Psoas muscle (tissue), 8 donors: ENCODE results near the gene MRPL51. TPM values are rescaled to one million over a fixed set of nuclear protein-coding genes. Genes with fewer than 3 reads are reported as not detected.

Source experiments
- ATAC-seq, 4 donors: fragments of 200-7000 bp; cut with Tn5 transposase; one replicate each; pipeline ENCODE4 v1.9.1; 2020; ENCODE audit warnings: moderate library complexity in 3 of 4, mild to moderate bottlenecking in 2 of 4
- DNase-seq, 2 donors: peaks; one replicate each; pipeline ENCODE4 v3.0.0-alpha.2; 2020
- H3K27ac ChIP-seq: fragments of 200-600 bp; one replicate; pipeline ENCODE4 v1.8.0; 2022
- H3K27me3 ChIP-seq, 3 donors: fragments of 200-600 bp in 1 of 3; one replicate each; pipeline versions ENCODE4 v1.6.1 to v1.8.0; 2013 to 2022; ENCODE audit warnings: low read length in 2 of 3, mild to moderate bottlenecking in 2 of 3, moderate library complexity in 1 of 3; ENCODE audit not compliant: insufficient read depth in 3 of 3
- H3K36me3 ChIP-seq, 2 donors: fragments of 200-600 bp in 1 of 2; one replicate each; pipeline versions ENCODE4 v1.6.1 to v1.8.0; 2013 to 2022; ENCODE audit warnings: low read depth in 1 of 2, mild to moderate bottlenecking in 1 of 2, moderate library complexity in 1 of 2; ENCODE audit not compliant: insufficient read depth in 1 of 2
- H3K4me1 ChIP-seq: fragments of 200-600 bp; one replicate; pipeline ENCODE4 v1.8.0; 2022
- H3K4me3 ChIP-seq: fragments of 200-600 bp; one replicate; pipeline ENCODE4 v1.8.0; 2022; ENCODE audit warnings: mild to moderate bottlenecking
- H3K9me3 ChIP-seq: fragments of 200-600 bp; one replicate; pipeline ENCODE4 v1.8.0; 2022
- WGBS, 3 donors: extraction: QIAGEN DNeasy Blood & Tissue Kit; methylation state at CpG; one replicate each; pipeline versions ENCODE4 v1.1.6 to v1.1.7; 2013; 5-methylcytosine and 5-hydroxymethylcytosine counted together
- intact Hi-C, 2 donors: fragments of 100-400 bp; cut with DNase I; formaldehyde crosslinking; loops; one replicate each; pipeline versions ENCODE4 v1.11.0 to v1.14.2; 2022
- polyA plus RNA-seq, 3 donors: library from polyadenylated mRNA; stranded (reverse); fragments of 200-250 nt; gene quantifications; one replicate each; pipeline ENCODE4 v1.2.3, GENCODE V29; 2013
- total RNA-seq, 4 donors: library from RNA; stranded (reverse); fragmentation: NEBNext Ultra II Directional in 2 of 4; extraction: Animal tissue kit (Norgen Biotek cat#: 25700) in 2 of 4; gene quantifications; one replicate each; pipeline versions ENCODE4 v1.2.1 to v1.2.4, GENCODE V29; 2021 to 2023
- TF ChIP-seq, protein P1 (sequence below): fragments of 200-600 bp; IDR thresholded peaks from one replicate; pipeline ENCODE4 v1.8.0; 2022; ENCODE audit warnings: antibody characterized with exemption
- donor health status: healthy with polysubstance abuse.
- donor health status: DM: no; HTN: no; CAD: no; lungs with moderate emphysema.
- donor health status: Bipolar disorder and iron deficiency.
- donor health status: healthy.
- donor health status: DM: yes; HTN: yes; CAD: no.
- donor health status: DM: no; HTN: no; CAD: no.
- donor health status: DM: no; HTN: no; CAD: no.
- donor health status: DM: yes; HTN: yes; CAD: no.

MRPL51 gene
- total and polyA plus RNA-seq, 7 donors: 153 to 250 (median 203) TPM

DNA sequence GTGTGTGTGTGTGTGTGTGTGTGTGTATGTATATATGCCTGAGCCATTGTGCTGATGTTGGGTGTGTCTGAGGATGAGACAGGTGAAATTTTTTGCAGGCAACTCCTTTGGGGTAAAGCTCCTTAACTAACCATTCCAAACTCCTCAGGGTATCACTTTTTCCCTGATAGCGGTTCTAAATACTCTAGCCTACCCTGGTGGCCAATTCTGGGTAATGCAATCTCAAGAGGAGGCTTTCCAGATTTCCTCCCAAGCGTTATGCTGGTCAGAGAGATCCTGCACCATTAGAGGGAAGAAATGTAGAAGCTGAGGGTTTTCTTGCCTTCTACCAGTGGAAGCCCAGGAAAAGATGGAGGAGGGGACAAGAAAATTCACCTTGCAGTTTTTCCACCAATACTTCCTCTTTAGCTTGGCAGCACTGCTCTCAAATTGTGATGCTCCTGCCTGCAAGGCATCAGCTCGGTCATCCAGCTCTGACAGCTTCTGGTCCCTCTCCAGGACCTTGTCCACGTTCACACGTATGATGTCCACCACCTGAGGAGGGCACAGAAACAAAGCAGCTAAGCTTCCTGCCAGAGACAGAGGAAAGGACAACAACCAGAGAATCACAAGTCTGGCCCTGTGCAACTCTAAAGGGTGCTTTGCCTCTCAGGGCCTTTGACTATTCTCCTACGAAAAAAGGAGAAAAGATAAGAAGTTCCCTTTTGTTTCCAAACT, 27.4 kb downstream of the MRPL51 start:
- Histone ChIP-seq H3K27ac (peak overlapping the region; percentile 30), H3K4me1 (peaks cover 31% of the 10 kb centered on the region), H3K9me3 (no peaks in the 10 kb centered on the region), H3K36me3 (peaks cover 9 to 59% of the 10 kb centered on the region in 2 donors), H3K4me3 (no peak overlapping the region), H3K27me3 (no peaks in the 10 kb centered on the region)
- WGBS, 3 donors: 40 to 62% (median 41%) methylated on average over 6 of the region's 6 CpGs
- ATAC-seq (peak; percentile 50 to 58 (median 56)), DNase-seq (no peak)
- TF ChIP-seq, protein P1, sequence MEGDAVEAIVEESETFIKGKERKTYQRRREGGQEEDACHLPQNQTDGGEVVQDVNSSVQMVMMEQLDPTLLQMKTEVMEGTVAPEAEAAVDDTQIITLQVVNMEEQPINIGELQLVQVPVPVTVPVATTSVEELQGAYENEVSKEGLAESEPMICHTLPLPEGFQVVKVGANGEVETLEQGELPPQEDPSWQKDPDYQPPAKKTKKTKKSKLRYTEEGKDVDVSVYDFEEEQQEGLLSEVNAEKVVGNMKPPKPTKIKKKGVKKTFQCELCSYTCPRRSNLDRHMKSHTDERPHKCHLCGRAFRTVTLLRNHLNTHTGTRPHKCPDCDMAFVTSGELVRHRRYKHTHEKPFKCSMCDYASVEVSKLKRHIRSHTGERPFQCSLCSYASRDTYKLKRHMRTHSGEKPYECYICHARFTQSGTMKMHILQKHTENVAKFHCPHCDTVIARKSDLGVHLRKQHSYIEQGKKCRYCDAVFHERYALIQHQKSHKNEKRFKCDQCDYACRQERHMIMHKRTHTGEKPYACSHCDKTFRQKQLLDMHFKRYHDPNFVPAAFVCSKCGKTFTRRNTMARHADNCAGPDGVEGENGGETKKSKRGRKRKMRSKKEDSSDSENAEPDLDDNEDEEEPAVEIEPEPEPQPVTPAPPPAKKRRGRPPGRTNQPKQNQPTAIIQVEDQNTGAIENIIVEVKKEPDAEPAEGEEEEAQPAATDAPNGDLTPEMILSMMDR: peak; percentile 87
- intact Hi-C loops: loop anchor here (1.0 to 10.0 kb wide), 5 partner anchors 41 to 401 kb away; partner anchors contain the start of gene CD9 (in 1 of the 2)

DNA sequence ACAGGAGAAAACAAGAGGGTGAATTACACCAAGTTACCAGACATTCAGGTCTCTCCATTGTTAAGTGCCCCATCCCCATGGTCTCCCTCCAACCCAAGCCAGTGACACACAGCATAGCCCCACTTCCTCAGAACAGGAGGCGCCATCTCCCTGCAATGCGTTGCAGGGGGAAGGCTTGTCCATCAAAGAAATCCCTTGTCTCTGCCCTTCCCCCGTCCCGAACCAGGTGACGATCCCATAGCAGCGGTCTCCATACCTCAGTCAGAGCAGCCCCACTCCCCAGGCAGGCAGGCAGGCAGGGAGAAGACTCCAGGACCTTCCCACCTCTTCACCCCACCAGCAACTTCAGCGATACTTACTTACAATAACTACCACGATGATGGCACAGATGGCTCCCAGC, 28.5 kb downstream of the MRPL51 start:
- WGBS, 3 donors: 87 to 90% (median 90%) methylated on average over 8 of the region's 8 CpGs
- no peak for ATAC-seq

DNA sequence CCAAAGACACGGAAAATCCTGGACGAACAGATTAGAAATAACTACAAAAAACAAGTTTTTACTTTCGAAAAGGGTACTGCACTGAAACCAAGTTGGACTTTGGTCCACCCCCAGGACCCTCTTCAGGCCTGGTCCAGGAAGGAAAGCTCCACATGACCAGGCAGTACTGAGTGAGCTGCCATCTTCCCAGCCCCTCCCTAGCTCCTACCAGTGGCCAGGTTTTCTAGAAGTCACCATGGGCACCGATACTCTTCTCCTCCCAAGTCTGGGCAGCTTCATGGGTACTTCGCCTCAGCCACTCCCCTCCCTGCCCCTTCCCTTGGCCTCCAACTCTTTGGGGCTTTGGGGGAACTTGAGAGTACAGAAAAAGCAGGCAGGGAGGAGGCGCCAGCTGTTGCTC, 29.2 kb downstream of the MRPL51 start:
- TF ChIP-seq, protein P1: no peak
- DNase-seq: no peak
- intact Hi-C loops: loop anchor here (2.0 to 10.0 kb wide), 4 partner anchors 41 to 399 kb away; partner anchors contain the start of gene CD9 (in 1 of the 2)

More for the DNA sequence above, 28.5 kb downstream of the MRPL51 start:
- no peak overlapping the region for H3K27ac ChIP-seq
- intact Hi-C loops: loop anchor here (2.0 to 10.0 kb wide), 4 partner anchors 42 to 400 kb away; partner anchors contain the start of gene CD9 (in 1 of the 2)
- H3K4me3 ChIP-seq: no peak overlapping the region
- TF ChIP-seq, protein P1: no peak
- H3K27me3 ChIP-seq: no peaks in the 10 kb centered on the region
- H3K36me3 ChIP-seq: peaks cover 9 to 70% of the 10 kb centered on the region in 2 donors
- DNase-seq: no peak
- peaks cover 29% of the 10 kb centered on the region for H3K4me1 ChIP-seq
- H3K9me3 ChIP-seq: no peaks in the 10 kb centered on the region

DNA sequence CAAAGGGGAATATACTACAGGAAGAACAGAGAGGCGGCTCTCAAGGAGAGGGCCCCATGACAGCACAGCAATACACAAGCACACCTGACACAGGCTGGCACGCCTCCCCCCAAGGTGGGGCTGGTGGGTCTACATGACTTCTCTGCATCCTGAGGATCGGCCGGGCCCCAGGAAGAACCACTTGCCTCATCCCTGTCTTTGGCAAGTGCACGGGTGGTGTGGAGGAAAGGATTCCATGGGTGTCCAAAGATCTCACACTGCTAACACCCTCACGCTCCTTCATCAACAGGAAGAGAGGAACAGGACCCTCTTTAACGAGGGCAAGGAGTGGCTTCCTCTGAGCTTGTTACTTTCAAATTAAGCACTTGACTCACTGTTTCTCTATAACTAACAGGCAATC, 29.8 kb downstream of the MRPL51 start:
- ATAC-seq (no peak), DNase-seq (no peak)
- intact Hi-C loops: loop anchor here in 1 of 2 donors (5.0 to 10.0 kb wide), 3 partner anchors 131 to 398 kb away; partner anchors contain the start of gene CD9
- no peaks in the 10 kb centered on the region for H3K9me3 ChIP-seq
- 72 to 84% (median 75%) methylated on average over 7 of the region's 7 CpGs for WGBS, 3 donors
- no peaks in the 10 kb centered on the region for H3K27me3 ChIP-seq
- peaks cover 17% of the 10 kb centered on the region for H3K4me1 ChIP-seq
- peaks cover 9 to 83% of the 10 kb centered on the region in 2 donors for H3K36me3 ChIP-seq
- no peak overlapping the region for H3K4me3 ChIP-seq
- peak overlapping the region; percentile 0 for H3K27ac ChIP-seq
- TF ChIP-seq, protein P1: no peak

More for the DNA sequence above, 29.2 kb downstream of the MRPL51 start:
- Histone ChIP-seq H3K4me3 (no peak overlapping the region), H3K4me1 (peaks cover 23% of the 10 kb centered on the region), H3K9me3 (no peaks in the 10 kb centered on the region), H3K36me3 (peaks cover 9 to 77% of the 10 kb centered on the region in 2 donors), H3K27me3 (no peaks in the 10 kb centered on the region), H3K27ac (peak overlapping the region; percentile 0)
- no peak for ATAC-seq
- WGBS, 3 donors: 74 to 79% (median 74%) methylated on average over 6 of the region's 6 CpGs
